Measurements from ENCODE around the gene C6. TPM values are rescaled to one million over a fixed set of nuclear protein-coding genes. Genes with fewer than 3 reads are reported as not detected.
"Not testable (repeated sequence)": the region's sequence is repeated elsewhere in the genome, so short reads cannot be mapped to it uniquely, and the experiment has no call there.

Gene C6
- total RNA-seq, 6 experiments from 2014 or later, result 0.09 to 0.12 TPM; not detected in 4

- TF ChIP-seq, protein P1, sequence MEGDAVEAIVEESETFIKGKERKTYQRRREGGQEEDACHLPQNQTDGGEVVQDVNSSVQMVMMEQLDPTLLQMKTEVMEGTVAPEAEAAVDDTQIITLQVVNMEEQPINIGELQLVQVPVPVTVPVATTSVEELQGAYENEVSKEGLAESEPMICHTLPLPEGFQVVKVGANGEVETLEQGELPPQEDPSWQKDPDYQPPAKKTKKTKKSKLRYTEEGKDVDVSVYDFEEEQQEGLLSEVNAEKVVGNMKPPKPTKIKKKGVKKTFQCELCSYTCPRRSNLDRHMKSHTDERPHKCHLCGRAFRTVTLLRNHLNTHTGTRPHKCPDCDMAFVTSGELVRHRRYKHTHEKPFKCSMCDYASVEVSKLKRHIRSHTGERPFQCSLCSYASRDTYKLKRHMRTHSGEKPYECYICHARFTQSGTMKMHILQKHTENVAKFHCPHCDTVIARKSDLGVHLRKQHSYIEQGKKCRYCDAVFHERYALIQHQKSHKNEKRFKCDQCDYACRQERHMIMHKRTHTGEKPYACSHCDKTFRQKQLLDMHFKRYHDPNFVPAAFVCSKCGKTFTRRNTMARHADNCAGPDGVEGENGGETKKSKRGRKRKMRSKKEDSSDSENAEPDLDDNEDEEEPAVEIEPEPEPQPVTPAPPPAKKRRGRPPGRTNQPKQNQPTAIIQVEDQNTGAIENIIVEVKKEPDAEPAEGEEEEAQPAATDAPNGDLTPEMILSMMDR (IDR thresholded peaks at IDR 0.05), result no peak
- Mint-ChIP-seq H3K27me3 (ENCODE audit: insufficient read depth) (no peaks in the 10 kb centered on the region; the same call in 1 of the 2 replicates), H3K4me3 (no peak overlapping the region), H3K27ac (no peak overlapping the region), H3K4me1 (ENCODE audit: low read depth) (no peaks in the 10 kb centered on the region; the same call in 1 of the 2 replicates), H3K9me3 (no peaks in the 10 kb centered on the region), H3K36me3 (ENCODE audit: low read depth) (no peaks in the 10 kb centered on the region)
- DNase-seq, result no peak
Observed at GRCh38 chr5:41193456-41194205, 19.7 kb downstream of the C6 start.

DNA sequence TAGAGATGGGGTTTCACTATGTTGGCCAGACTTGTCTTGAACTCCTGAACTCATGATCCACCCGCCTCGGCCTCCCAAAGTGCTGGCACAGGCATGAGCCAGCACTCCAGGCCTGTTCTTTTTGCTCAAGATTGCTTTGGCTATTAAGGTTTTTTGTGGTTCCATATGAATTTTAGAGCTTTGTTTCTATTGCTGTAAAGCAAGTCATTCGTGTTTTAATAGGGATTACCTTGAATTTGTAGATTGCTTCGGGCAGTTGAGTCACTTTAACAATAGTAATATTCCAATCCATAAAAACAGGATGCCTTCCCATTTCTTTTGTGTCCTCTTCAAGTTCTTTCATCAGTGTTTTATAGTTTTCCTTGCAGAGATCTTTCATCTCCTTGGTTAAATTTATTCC is 22.1 kb downstream of the C6 start:
- H3K27ac Mint-ChIP-seq, result no peak overlapping the region
- no peaks in the 10 kb centered on the region; the same call in 1 of the 2 replicates for H3K27me3 Mint-ChIP-seq (ENCODE audit: insufficient read depth)
- H3K4me3 Mint-ChIP-seq, result no peak overlapping the region
- TF ChIP-seq, protein P1 (IDR thresholded peaks at IDR 0.05), result no peak
- H3K9me3 Mint-ChIP-seq, result no peaks in the 10 kb centered on the region
- H3K36me3 Mint-ChIP-seq (ENCODE audit: low read depth), result no peaks in the 10 kb centered on the region
- H3K4me1 Mint-ChIP-seq (ENCODE audit: low read depth), result no peaks in the 10 kb centered on the region; the same call in 1 of the 2 replicates
- no peak for DNase-seq

GRCh38 chr5:41186143-41186542 is 27.2 kb downstream of the C6 start:
- no peak overlapping the region for H3K27ac Mint-ChIP-seq
- H3K4me1 Mint-ChIP-seq (ENCODE audit: low read depth), result no peaks in the 10 kb centered on the region; the same call in 1 of the 2 replicates
- no peaks in the 10 kb centered on the region; the same call in 1 of the 2 replicates for H3K27me3 Mint-ChIP-seq (ENCODE audit: insufficient read depth)
- H3K9me3 Mint-ChIP-seq, result no peaks in the 10 kb centered on the region
- DNase-seq, result no peak
- no peaks in the 10 kb centered on the region for H3K36me3 Mint-ChIP-seq (ENCODE audit: low read depth)
- TF ChIP-seq, protein P1 (IDR thresholded peaks at IDR 0.05), result no peak
- no peak overlapping the region for H3K4me3 Mint-ChIP-seq

DNA sequence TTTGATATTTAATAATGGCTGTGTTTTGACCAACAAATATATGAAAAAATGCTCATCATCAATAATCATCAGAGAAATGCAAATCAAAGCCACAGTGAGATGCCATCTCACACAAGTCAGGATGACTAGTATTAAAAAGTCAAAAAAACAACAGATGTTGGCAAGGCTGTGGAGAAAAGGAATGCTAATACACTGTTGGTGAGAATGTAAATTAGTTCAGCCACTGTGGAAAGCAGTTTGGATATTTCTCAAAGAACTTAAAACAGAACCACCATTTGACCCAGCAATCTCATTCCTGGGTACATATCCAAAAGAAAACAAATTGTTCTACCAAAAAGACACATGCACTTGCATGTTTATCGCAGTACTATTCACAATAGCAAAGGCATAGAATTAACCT is 30.0 kb downstream of the C6 start:
- H3K4me1 Mint-ChIP-seq (ENCODE audit: low read depth); H3K27me3 Mint-ChIP-seq (ENCODE audit: insufficient read depth); H3K9me3 Mint-ChIP-seq; H3K4me3 Mint-ChIP-seq; H3K27ac Mint-ChIP-seq; H3K36me3 Mint-ChIP-seq (ENCODE audit: low read depth); DNase-seq: not testable (repeated sequence)

GRCh38 chr5:41182666-41183065 is 30.7 kb downstream of the C6 start:
- H3K36me3 Mint-ChIP-seq (ENCODE audit: low read depth), result no peaks in the 10 kb centered on the region
- TF ChIP-seq, protein P1 (IDR thresholded peaks at IDR 0.05), result no peak
- H3K27ac Mint-ChIP-seq, result no peak overlapping the region
- H3K9me3 Mint-ChIP-seq, result no peaks in the 10 kb centered on the region
- peaks cover 2% of the 10 kb centered on the region; the same call in 1 of the 2 replicates for H3K27me3 Mint-ChIP-seq (ENCODE audit: insufficient read depth)
- H3K4me1 Mint-ChIP-seq (ENCODE audit: low read depth), result no peaks in the 10 kb centered on the region; the same call in 1 of the 2 replicates
- no peak for DNase-seq
- H3K4me3 Mint-ChIP-seq, result no peak overlapping the region

Data from HFFc6 (cell line).